HepG2 (cell line): ENCODE measurements around the gene FNDC3B. TPM values are rescaled to one million over a fixed set of nuclear protein-coding genes. Genes with fewer than 3 reads are reported as not detected.

ENCODE experiments used
- ATAD3A ChIP-seq: sonication (generic); formaldehyde crosslinking; IDR thresholded peaks from 2 replicates; pipeline ENCODE4 v1.4.0; 2020; ENCODE audit warnings: missing genetic modification reagents
- BORCS8-MEF2B ChIP-seq: sonication (generic); formaldehyde crosslinking; IDR thresholded peaks from 2 replicates; pipeline ENCODE4 v1.8.0; 2022; ENCODE audit warnings: mild to moderate bottlenecking, missing genetic modification reagents
- DR1 ChIP-seq: sonication (generic); formaldehyde crosslinking; IDR thresholded peaks from 2 replicates; pipeline ENCODE4 v1.8.0; 2021; ENCODE audit warnings: mild to moderate bottlenecking, missing genetic modification reagents, inconsistent platforms
- HES4 ChIP-seq: sonication (generic); formaldehyde crosslinking; IDR thresholded peaks from 2 replicates; pipeline ENCODE4 v1.9.0; 2021; ENCODE audit warnings: mild to moderate bottlenecking, missing genetic modification reagents, borderline replicate concordance
- KAT8 ChIP-seq: IDR thresholded peaks from 2 replicates; pipeline ENCODE4 v1.6.1; 2016; ENCODE audit warnings: missing genetic modification reagents, missing compliant biosample characterization
- MTF2 ChIP-seq: sonication (generic); formaldehyde crosslinking; IDR thresholded peaks from 2 replicates; pipeline ENCODE4 v1.5.0; 2020; ENCODE audit warnings: missing genetic modification reagents, borderline replicate concordance
- MXI1 ChIP-seq: IDR thresholded peaks from 3 replicates; pipeline ENCODE4 v1.6.1; 2012; ENCODE audit warnings: low read depth, low read length, inconsistent platforms, borderline replicate concordance
- NFATC3 ChIP-seq: sonication (generic); formaldehyde crosslinking; IDR thresholded peaks from 2 replicates; pipeline ENCODE4 v1.5.1; 2020; ENCODE audit warnings: mild to moderate bottlenecking, missing genetic modification reagents
- RBM39 ChIP-seq: fragments of 200-400 bp; formaldehyde crosslinking; IDR thresholded peaks from one replicate; pipeline ENCODE4 v1.6.1; 2018; ENCODE audit warnings: antibody characterized with exemption, mild to moderate bottlenecking, low read depth, low read length; ENCODE audit not compliant: poor library complexity, severe bottlenecking
- REXO4 ChIP-seq: sonication (generic); formaldehyde crosslinking; IDR thresholded peaks from 2 replicates; pipeline ENCODE4 v1.8.0; 2022; ENCODE audit warnings: missing genetic modification reagents, mild to moderate bottlenecking, borderline replicate concordance
- SMAD3 ChIP-seq: sonication (generic); formaldehyde crosslinking; IDR thresholded peaks from 2 replicates; pipeline ENCODE4 v1.4.0; 2020; ENCODE audit warnings: missing genetic modification reagents
- TP53 ChIP-seq: sonication (generic); formaldehyde crosslinking; conservative IDR thresholded peaks from 2 replicates; pipeline ENCODE4 v1.4.0; 2020; ENCODE audit warnings: missing genetic modification reagents
- ZFP37 ChIP-seq: sonication (generic); formaldehyde crosslinking; IDR thresholded peaks from 2 replicates; pipeline ENCODE4 v1.4.0; 2020; ENCODE audit warnings: missing genetic modification reagents, borderline replicate concordance
- ZFP82 ChIP-seq: sonication (generic); formaldehyde crosslinking; IDR thresholded peaks from 2 replicates; pipeline ENCODE4 v1.5.1; 2020; ENCODE audit warnings: mild to moderate bottlenecking, missing genetic modification reagents, borderline replicate concordance
- ZNF318 ChIP-seq: sonication (generic); formaldehyde crosslinking; IDR thresholded peaks from 2 replicates; pipeline ENCODE4 v1.4.0; 2020; ENCODE audit warnings: mild to moderate bottlenecking, missing genetic modification reagents
- ZNF335 ChIP-seq: sonication (generic); formaldehyde crosslinking; IDR thresholded peaks from 2 replicates; pipeline ENCODE4 v1.4.0; 2020; ENCODE audit warnings: missing genetic modification reagents
- ZNF367 ChIP-seq: sonication (generic); formaldehyde crosslinking; IDR thresholded peaks from 2 replicates; pipeline ENCODE4 v1.4.0; 2020; ENCODE audit warnings: missing genetic modification reagents, borderline replicate concordance
- ZNF431 ChIP-seq: sonication (generic); formaldehyde crosslinking; IDR thresholded peaks from 2 replicates; pipeline ENCODE4 v1.9.0; 2022; ENCODE audit warnings: missing genetic modification reagents, low read depth, mild to moderate bottlenecking, borderline replicate concordance
- ZNF510 ChIP-seq: sonication (generic); formaldehyde crosslinking; IDR thresholded peaks from 2 replicates; pipeline ENCODE4 v1.4.0; 2020; ENCODE audit warnings: low read depth, mild to moderate bottlenecking, missing genetic modification reagents
- ZNF562 ChIP-seq: sonication (generic); formaldehyde crosslinking; IDR thresholded peaks from 2 replicates; pipeline ENCODE4 v1.8.0; 2022; ENCODE audit warnings: missing genetic modification reagents, borderline replicate concordance
- ZNF619 ChIP-seq: sonication (generic); formaldehyde crosslinking; IDR thresholded peaks from 2 replicates; pipeline ENCODE4 v1.4.0; 2020; ENCODE audit warnings: mild to moderate bottlenecking, missing genetic modification reagents
- ZSCAN12 ChIP-seq: sonication (generic); formaldehyde crosslinking; IDR thresholded peaks from 2 replicates; pipeline ENCODE4 v1.9.0; 2021; ENCODE audit warnings: mild to moderate bottlenecking, missing genetic modification reagents
- ZSCAN20 ChIP-seq: sonication (generic); formaldehyde crosslinking; IDR thresholded peaks from 2 replicates; pipeline ENCODE4 v1.4.0; 2020; ENCODE audit warnings: missing genetic modification reagents, mild to moderate bottlenecking, borderline replicate concordance
- ZSCAN29 ChIP-seq: sonication (generic); formaldehyde crosslinking; conservative IDR thresholded peaks from 2 replicates; pipeline ENCODE4 v1.4.0; 2020; ENCODE audit warnings: mild to moderate bottlenecking, missing genetic modification reagents
- ZSCAN9 ChIP-seq: IDR thresholded peaks from 2 replicates; pipeline ENCODE4 v1.6.1; 2016; ENCODE audit warnings: borderline replicate concordance
- polyA plus RNA-seq, 8 experiments: library from polyadenylated mRNA; depleted of rRNA in 3 of 8; stranded (reverse) in 7 of 8; unstranded in 1 of 8; fragments of >200 nt; fragmentation: Illumina TruSeq in 4 of 8; extraction: Trizol in 4 of 8; gene quantifications; 2 replicates each; pipeline versions ENCODE4 v1.2.1 to v1.2.3, GENCODE V29; 2011 to 2016; ENCODE audit warnings: low read depth in 4 of 8, missing spikeins in 1 of 8, mixed read lengths in 1 of 8; ENCODE audit not compliant: insufficient read depth in 1 of 8
- total RNA-seq, 5 experiments: library from RNA; depleted of rRNA; stranded (reverse); fragments of >200 nt; fragmentation: Illumina TruSeq; extraction: Trizol; gene quantifications; 2 replicates each; pipeline ENCODE4 v1.2.3, GENCODE V29; 2016; ENCODE audit warnings: low read depth in 1 of 5

Gene FNDC3B
- total and polyA plus RNA-seq, 2 of the 13 experiments (the other 11 are each of a cell fraction or from before 2014, with no cell fraction given) = 74.8 to 103 TPM

- TF ChIP-seq KAT8 (CRISPR knock-in tag) (peak; percentile 40; the same call in 1 of the 2 replicates), ZNF510 (CRISPR knock-in tag) (no peak), RBM39 (no peak), ZSCAN12 (CRISPR knock-in tag) (no peak), ZNF619 (CRISPR knock-in tag) (no peak), TP53 (CRISPR knock-in tag) (no peak), NFATC3 (CRISPR knock-in tag) (no peak), BORCS8-MEF2B (CRISPR knock-in tag) (no peak), MTF2 (CRISPR knock-in tag) (no peak), ZNF562 (CRISPR knock-in tag) (no peak), ZSCAN29 (CRISPR knock-in tag) (no peak), ATAD3A (CRISPR knock-in tag) (no peak), ZFP82 (CRISPR knock-in tag) (no peak), HES4 (no peak), ZSCAN9 (0 out of 2 replicates have a peak, but pooled peaks have one; percentile 46), ZFP37 (CRISPR knock-in tag) (no peak), DR1 (no peak), ZSCAN20 (CRISPR knock-in tag) (no peak), ZNF335 (CRISPR knock-in tag) (no peak), MXI1 (no peak), SMAD3 (no peak), ZNF318 (CRISPR knock-in tag) (no peak), ZNF431 (no peak; the same call in 1 of the 2 replicates), ZNF367 (CRISPR knock-in tag) (no peak), REXO4 (CRISPR knock-in tag) (no peak)
Observed at GRCh38 chr3:172096881-172097420, 57.6 kb downstream of the FNDC3B start (continued).
